Caco-2 (cell line): Measurements from ENCODE around the gene FRAS1. TPM values are rescaled to one million over a fixed set of nuclear protein-coding genes. Genes with fewer than 3 reads are reported as not detected.
A peak's percentile ranks its signal among the peaks of the same experiment; 100 is the strongest.

Experiments
- BruUV-seq: library from RNA; stranded (reverse); fragments of 400-500 nt; replicated peaks from 2 replicates; lab custom pipeline; 2021; lab: Mats Ljungman, UMichigan
- CTCF ChIA-PET: fragments of 300-600 bp; sonication (Branson Sonifier 250); formaldehyde crosslinking; loops from one replicate; lab custom pipeline; 2022; ENCODE audit warnings: antibody characterized with exemption; lab: Charles Lee
- POLR2A ChIA-PET: fragments of 300-600 bp; sonication (Branson Sonifier 250); formaldehyde crosslinking; loops from one replicate; lab custom pipeline; 2022; ENCODE audit warnings: antibody characterized with exemption; lab: Charles Lee
- DNase-seq, 2 experiments: peaks; one replicate each; pipeline versions ENCODE4 v3.0.0 to v3.0.0-alpha.2; 2020 to 2022
- H3K27me3 ChIP-seq: replicated peaks from 2 replicates; pipeline ENCODE4 v1.6.0; 2011; ENCODE audit warnings: low read length; ENCODE audit not compliant: control insufficient read depth, insufficient read depth
- H3K36me3 ChIP-seq: 2 replicates; pipeline ENCODE4 v1.5.1; 2011; ENCODE audit warnings: low read length; ENCODE audit not compliant: control insufficient read depth, insufficient read depth
- H3K4me1 ChIP-seq: fragments of 250-450 bp; sonication (Bioruptor Pico); 2 replicates; pipeline ENCODE4 v1.5.1; 2020; ENCODE audit warnings: mild to moderate bottlenecking
- H3K4me3 ChIP-seq: 2 replicates; pipeline ENCODE4 v1.5.1; 2011; ENCODE audit warnings: low read depth, mild to moderate bottlenecking, control low read depth, low read length
- H3K9me3 ChIP-seq: fragments of 250-450 bp; sonication (Bioruptor Pico); 2 replicates; pipeline ENCODE4 v1.5.1; 2020; ENCODE audit warnings: mild to moderate bottlenecking, moderate library complexity
- H3K27ac Mint-ChIP-seq: one replicate; pipeline ENCODE4 v1.8.0; 2022; ENCODE audit warnings: mixed read lengths; ENCODE audit not compliant: unreplicated experiment
- H3K27me3 Mint-ChIP-seq: one replicate; pipeline ENCODE4 v1.8.0; 2022; ENCODE audit warnings: mixed read lengths; ENCODE audit not compliant: insufficient read depth, unreplicated experiment
- H3K36me3 Mint-ChIP-seq: one replicate; pipeline ENCODE4 v1.8.0; 2022; ENCODE audit warnings: mild to moderate bottlenecking, mixed read lengths; ENCODE audit not compliant: insufficient read depth, unreplicated experiment
- H3K4me1 Mint-ChIP-seq: one replicate; pipeline ENCODE4 v1.8.0; 2022; ENCODE audit warnings: low read depth, mixed read lengths; ENCODE audit not compliant: unreplicated experiment
- H3K4me3 Mint-ChIP-seq: one replicate; pipeline ENCODE4 v1.8.0; 2022; ENCODE audit warnings: mild to moderate bottlenecking, moderate library complexity, mixed read lengths; ENCODE audit not compliant: unreplicated experiment
- H3K9me3 Mint-ChIP-seq: one replicate; pipeline ENCODE4 v1.8.0; 2022; ENCODE audit warnings: mixed read lengths; ENCODE audit not compliant: unreplicated experiment
- intact Hi-C: fragments of 100-400 bp; cut with micrococcal nuclease; formaldehyde crosslinking; loops from one replicate; pipeline ENCODE4 v1.10.0; 2022; ENCODE audit not compliant: unreplicated experiment
- total RNA-seq: library from RNA; stranded (reverse); gene quantifications from 2 replicates; pipeline ENCODE4 v1.2.3, GENCODE V29; 2022
- TF ChIP-seq, protein P1 (sequence below), 2 experiments: fragments of 200-600 bp in 1 of 2; IDR thresholded peaks; 1 replicate in 1 of 2; 2 replicates in 1 of 2; pipeline versions ENCODE4 v1.5.1 to v1.8.0; 2011 to 2022; ENCODE audit warnings: antibody characterized with exemption in 1 of 2, control low read depth in 1 of 2, inconsistent platforms in 1 of 2, low read depth in 1 of 2, low read length in 1 of 2, mild to moderate bottlenecking in 1 of 2, moderate library complexity in 1 of 2; ENCODE audit not compliant: insufficient read depth in 1 of 2, severe bottlenecking in 1 of 2, unreplicated experiment in 1 of 2

The FRAS1 gene
- total RNA-seq, 1 experiment from 2014 or later = 40.8 TPM

DNA sequence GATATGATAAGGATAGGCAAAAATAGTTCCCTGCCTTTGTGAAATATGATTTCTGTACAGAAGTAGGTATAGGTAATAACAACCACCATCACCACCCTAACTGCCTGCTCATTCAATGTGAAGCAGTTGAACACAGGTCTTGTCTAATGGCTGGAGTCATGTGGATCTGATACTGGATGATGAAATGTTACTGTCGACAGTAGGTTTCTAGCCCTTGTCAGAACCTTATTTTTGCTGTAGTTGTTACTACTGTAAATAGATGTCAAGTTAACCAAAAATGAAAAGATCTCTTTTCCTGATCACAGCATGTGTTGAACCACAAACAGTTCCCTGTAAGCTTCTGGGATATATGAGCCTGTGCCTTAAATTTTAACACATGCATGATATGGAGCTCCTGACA, 142.9 kb downstream of the FRAS1 start:
- ChIA-PET POLR2A (no interaction called here), CTCF (no interaction called here)
- H3K4me1 ChIP-seq = peaks cover 17% of the 10 kb centered on the region
- no peak overlapping the region for H3K27ac Mint-ChIP-seq
- H3K4me3 Mint-ChIP-seq = no peak overlapping the region
- TF ChIP-seq, protein P1, sequence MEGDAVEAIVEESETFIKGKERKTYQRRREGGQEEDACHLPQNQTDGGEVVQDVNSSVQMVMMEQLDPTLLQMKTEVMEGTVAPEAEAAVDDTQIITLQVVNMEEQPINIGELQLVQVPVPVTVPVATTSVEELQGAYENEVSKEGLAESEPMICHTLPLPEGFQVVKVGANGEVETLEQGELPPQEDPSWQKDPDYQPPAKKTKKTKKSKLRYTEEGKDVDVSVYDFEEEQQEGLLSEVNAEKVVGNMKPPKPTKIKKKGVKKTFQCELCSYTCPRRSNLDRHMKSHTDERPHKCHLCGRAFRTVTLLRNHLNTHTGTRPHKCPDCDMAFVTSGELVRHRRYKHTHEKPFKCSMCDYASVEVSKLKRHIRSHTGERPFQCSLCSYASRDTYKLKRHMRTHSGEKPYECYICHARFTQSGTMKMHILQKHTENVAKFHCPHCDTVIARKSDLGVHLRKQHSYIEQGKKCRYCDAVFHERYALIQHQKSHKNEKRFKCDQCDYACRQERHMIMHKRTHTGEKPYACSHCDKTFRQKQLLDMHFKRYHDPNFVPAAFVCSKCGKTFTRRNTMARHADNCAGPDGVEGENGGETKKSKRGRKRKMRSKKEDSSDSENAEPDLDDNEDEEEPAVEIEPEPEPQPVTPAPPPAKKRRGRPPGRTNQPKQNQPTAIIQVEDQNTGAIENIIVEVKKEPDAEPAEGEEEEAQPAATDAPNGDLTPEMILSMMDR (IDR thresholded peaks at IDR 0.05; ENCODE audit: insufficient read depth in 1 of 2, low read depth in 1 of 2, low read length in 1 of 2, severe bottlenecking in 1 of 2, unreplicated experiment in 1 of 2) = no peak
- intact Hi-C loops = no loop called here
- peaks cover 37% of the 10 kb centered on the region for H3K4me1 Mint-ChIP-seq
- no peaks in the 10 kb centered on the region for H3K36me3 ChIP-seq
- no peaks in the 10 kb centered on the region for H3K27me3 ChIP-seq
- no TSS peak for BruUV-seq
- H3K4me3 ChIP-seq = no peak overlapping the region
- H3K36me3 Mint-ChIP-seq = no peaks in the 10 kb centered on the region
- no peaks in the 10 kb centered on the region for H3K9me3 ChIP-seq
- DNase-seq = no peak
- H3K27me3 Mint-ChIP-seq = no peaks in the 10 kb centered on the region
- no peaks in the 10 kb centered on the region for H3K9me3 Mint-ChIP-seq

DNA sequence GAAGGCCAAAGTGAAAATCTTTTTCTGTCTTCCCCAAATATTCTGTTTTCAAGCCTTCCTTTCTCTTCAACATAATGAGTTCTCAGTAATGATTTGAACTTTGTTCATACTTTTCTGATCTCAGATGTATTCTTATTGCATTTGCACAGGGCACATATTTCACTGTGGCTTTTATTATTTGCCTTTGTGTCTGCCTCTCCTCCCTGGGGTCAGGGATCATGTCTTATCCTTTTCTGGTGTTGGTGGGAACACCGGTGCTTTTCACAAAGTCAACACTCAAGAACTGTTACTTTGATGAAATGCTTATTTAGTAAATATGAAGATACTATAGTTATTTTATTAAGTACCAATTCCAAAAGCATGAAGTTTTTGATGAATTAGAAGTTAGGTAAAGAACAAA, 143.8 kb downstream of the FRAS1 start:
- Mint-ChIP-seq H3K36me3 (no peaks in the 10 kb centered on the region), H3K4me3 (peak overlapping the region; percentile 26), H3K27ac (no peak overlapping the region), H3K9me3 (no peaks in the 10 kb centered on the region), H3K27me3 (no peaks in the 10 kb centered on the region), H3K4me1 (peaks cover 37% of the 10 kb centered on the region)
- DNase-seq = peak; percentile 34 to 46
- intact Hi-C loops = no loop called here
- no peak overlapping the region for H3K4me3 ChIP-seq
- H3K4me1 ChIP-seq = peaks cover 17% of the 10 kb centered on the region
- ChIA-PET POLR2A (no interaction called here), CTCF (no interaction called here)
- TF ChIP-seq, protein P1 (IDR thresholded peaks at IDR 0.05; ENCODE audit: insufficient read depth in 1 of 2, low read depth in 1 of 2, low read length in 1 of 2, severe bottlenecking in 1 of 2, unreplicated experiment in 1 of 2) = no peak
- BruUV-seq = no TSS peak
- H3K27me3 ChIP-seq = no peaks in the 10 kb centered on the region
- no peaks in the 10 kb centered on the region for H3K9me3 ChIP-seq
- no peaks in the 10 kb centered on the region for H3K36me3 ChIP-seq

DNA sequence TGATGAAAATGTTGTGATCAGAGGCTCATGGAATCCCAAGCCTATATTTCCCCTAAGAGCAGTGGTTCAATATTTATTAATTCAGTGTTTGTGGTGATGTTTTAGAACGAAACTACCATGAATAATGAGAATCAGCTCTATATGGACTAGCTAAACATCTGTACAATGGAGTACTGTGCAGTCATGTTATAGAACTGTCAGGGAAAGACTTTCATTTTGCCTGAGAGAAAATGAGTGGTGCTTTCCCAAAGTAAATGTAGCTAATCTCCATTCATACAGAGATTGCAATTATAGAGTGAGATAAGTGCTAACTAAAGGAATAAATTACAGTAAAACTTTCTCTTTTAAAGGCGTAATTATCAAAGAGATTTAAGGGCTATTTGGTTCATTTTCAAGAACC, 147.1 kb downstream of the FRAS1 start:
- H3K4me3 Mint-ChIP-seq = no peak overlapping the region
- ChIA-PET CTCF (no interaction called here), POLR2A (no interaction called here)
- no peak overlapping the region for H3K27ac Mint-ChIP-seq
- peaks cover 17% of the 10 kb centered on the region for H3K4me1 Mint-ChIP-seq
- Histone ChIP-seq H3K27me3 (no peaks in the 10 kb centered on the region), H3K36me3 (no peaks in the 10 kb centered on the region), H3K9me3 (no peaks in the 10 kb centered on the region), H3K4me3 (no peak overlapping the region), H3K4me1 (peaks cover 21% of the 10 kb centered on the region)
- no peaks in the 10 kb centered on the region for H3K36me3 Mint-ChIP-seq
- intact Hi-C loops = no loop called here
- TF ChIP-seq, protein P1 (IDR thresholded peaks at IDR 0.05; ENCODE audit: insufficient read depth in 1 of 2, low read depth in 1 of 2, low read length in 1 of 2, severe bottlenecking in 1 of 2, unreplicated experiment in 1 of 2) = no peak
- DNase-seq = no peak
- no TSS peak for BruUV-seq
- no peaks in the 10 kb centered on the region for H3K9me3 Mint-ChIP-seq
- H3K27me3 Mint-ChIP-seq = no peaks in the 10 kb centered on the region
